Glutamatergic neuron (in vitro differentiated cells): Measurements from ENCODE around the gene BHLHA15. TPM values are rescaled to one million over a fixed set of nuclear protein-coding genes. Genes with fewer than 3 reads are reported as not detected.

ENCODE experiments used
- DNase-seq: peaks from one replicate; pipeline ENCODE4 v3.0.0; 2022
- H3K27ac Mint-ChIP-seq: one replicate; pipeline ENCODE4 v1.8.0; 2020; ENCODE audit warnings: mild to moderate bottlenecking, mixed read lengths, inconsistent platforms; ENCODE audit not compliant: unreplicated experiment
- H3K27me3 Mint-ChIP-seq: one replicate; pipeline ENCODE4 v1.8.0; 2020; ENCODE audit warnings: mild to moderate bottlenecking, moderate library complexity, mixed read lengths, inconsistent platforms; ENCODE audit not compliant: unreplicated experiment
- H3K36me3 Mint-ChIP-seq: one replicate; pipeline ENCODE4 v1.8.0; 2020; ENCODE audit warnings: mild to moderate bottlenecking, mixed read lengths, inconsistent platforms; ENCODE audit not compliant: unreplicated experiment
- H3K4me1 Mint-ChIP-seq: one replicate; pipeline ENCODE4 v1.8.0; 2020; ENCODE audit warnings: mild to moderate bottlenecking, low read depth, mixed read lengths, inconsistent platforms; ENCODE audit not compliant: unreplicated experiment
- H3K4me3 Mint-ChIP-seq: one replicate; pipeline ENCODE4 v1.8.0; 2020; ENCODE audit warnings: mild to moderate bottlenecking, mixed read lengths, inconsistent platforms; ENCODE audit not compliant: unreplicated experiment
- H3K9me3 Mint-ChIP-seq: one replicate; pipeline ENCODE4 v1.8.0; 2020; ENCODE audit warnings: mild to moderate bottlenecking, moderate library complexity, mixed read lengths, inconsistent platforms; ENCODE audit not compliant: unreplicated experiment
- total RNA-seq: library from RNA; stranded (reverse); fragmentation: NEBNext Ultra II Directional; extraction: Animal tissue kit (Norgen Biotek cat#: 25700); gene quantifications from one replicate; pipeline ENCODE4 v1.2.1, GENCODE V29; 2021; ENCODE audit not compliant: unreplicated experiment
- TF ChIP-seq, protein P1 (sequence below): fragments of 200-600 bp; sonication (generic); IDR thresholded peaks from one replicate; pipeline ENCODE4 v1.5.0; 2021; ENCODE audit not compliant: partially characterized antibody, unreplicated experiment

Gene BHLHA15
- total RNA-seq, 1 donor from 2014 or later, result not detected

DNA sequence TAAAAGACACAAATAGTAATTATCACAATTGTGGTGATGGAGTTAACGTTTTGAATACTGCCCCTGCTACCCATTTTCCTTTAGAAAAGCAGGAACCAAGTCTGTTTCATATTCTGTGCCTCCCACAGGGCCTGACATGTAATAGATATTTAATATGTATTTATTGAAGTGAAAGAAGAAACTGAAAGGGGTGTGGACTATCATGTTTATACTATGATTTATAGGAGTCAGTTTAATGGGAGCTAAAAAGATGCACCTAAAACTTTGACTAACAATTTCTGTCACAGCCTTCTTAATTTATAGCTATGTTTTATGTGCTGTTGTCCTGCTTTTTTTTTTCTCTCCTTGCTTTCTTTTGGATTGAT, 24.1 kb upstream of the BHLHA15 start:
- H3K36me3 Mint-ChIP-seq, result no peaks in the 10 kb centered on the region
- no peak overlapping the region for H3K27ac Mint-ChIP-seq
- DNase-seq, result no peak
- TF ChIP-seq, protein P1, sequence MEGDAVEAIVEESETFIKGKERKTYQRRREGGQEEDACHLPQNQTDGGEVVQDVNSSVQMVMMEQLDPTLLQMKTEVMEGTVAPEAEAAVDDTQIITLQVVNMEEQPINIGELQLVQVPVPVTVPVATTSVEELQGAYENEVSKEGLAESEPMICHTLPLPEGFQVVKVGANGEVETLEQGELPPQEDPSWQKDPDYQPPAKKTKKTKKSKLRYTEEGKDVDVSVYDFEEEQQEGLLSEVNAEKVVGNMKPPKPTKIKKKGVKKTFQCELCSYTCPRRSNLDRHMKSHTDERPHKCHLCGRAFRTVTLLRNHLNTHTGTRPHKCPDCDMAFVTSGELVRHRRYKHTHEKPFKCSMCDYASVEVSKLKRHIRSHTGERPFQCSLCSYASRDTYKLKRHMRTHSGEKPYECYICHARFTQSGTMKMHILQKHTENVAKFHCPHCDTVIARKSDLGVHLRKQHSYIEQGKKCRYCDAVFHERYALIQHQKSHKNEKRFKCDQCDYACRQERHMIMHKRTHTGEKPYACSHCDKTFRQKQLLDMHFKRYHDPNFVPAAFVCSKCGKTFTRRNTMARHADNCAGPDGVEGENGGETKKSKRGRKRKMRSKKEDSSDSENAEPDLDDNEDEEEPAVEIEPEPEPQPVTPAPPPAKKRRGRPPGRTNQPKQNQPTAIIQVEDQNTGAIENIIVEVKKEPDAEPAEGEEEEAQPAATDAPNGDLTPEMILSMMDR, result no peak
- no peaks in the 10 kb centered on the region for H3K4me1 Mint-ChIP-seq
- H3K4me3 Mint-ChIP-seq, result no peak overlapping the region
- H3K9me3 Mint-ChIP-seq, result no peaks in the 10 kb centered on the region
- peaks cover 1% of the 10 kb centered on the region for H3K27me3 Mint-ChIP-seq

DNA sequence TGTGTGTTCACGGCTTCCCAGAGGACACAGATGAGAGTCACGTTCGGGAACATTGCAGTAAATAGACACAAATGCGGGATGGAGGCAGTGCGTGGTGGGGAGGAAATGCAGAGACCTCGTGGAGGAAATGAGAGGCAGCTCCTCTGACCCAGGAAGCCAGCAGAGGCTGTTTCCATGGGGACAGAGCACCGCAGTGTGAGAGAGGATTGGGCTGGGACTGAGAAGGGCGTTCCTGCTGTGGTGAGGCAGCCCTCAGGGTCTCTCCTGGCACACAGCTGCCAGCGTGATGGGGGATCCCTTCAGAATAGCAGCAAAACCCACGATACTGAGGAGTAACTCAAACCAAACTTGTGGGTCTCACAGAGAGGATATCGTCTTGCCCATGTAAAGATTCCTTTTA, 21.7 kb upstream of the BHLHA15 start:
- TF ChIP-seq, protein P1, result no peak
- H3K36me3 Mint-ChIP-seq, result no peaks in the 10 kb centered on the region
- H3K9me3 Mint-ChIP-seq, result no peaks in the 10 kb centered on the region
- no peak for DNase-seq
- H3K4me3 Mint-ChIP-seq, result no peak overlapping the region
- no peaks in the 10 kb centered on the region for H3K4me1 Mint-ChIP-seq
- H3K27ac Mint-ChIP-seq, result no peak overlapping the region
- peaks cover 1% of the 10 kb centered on the region for H3K27me3 Mint-ChIP-seq

DNA sequence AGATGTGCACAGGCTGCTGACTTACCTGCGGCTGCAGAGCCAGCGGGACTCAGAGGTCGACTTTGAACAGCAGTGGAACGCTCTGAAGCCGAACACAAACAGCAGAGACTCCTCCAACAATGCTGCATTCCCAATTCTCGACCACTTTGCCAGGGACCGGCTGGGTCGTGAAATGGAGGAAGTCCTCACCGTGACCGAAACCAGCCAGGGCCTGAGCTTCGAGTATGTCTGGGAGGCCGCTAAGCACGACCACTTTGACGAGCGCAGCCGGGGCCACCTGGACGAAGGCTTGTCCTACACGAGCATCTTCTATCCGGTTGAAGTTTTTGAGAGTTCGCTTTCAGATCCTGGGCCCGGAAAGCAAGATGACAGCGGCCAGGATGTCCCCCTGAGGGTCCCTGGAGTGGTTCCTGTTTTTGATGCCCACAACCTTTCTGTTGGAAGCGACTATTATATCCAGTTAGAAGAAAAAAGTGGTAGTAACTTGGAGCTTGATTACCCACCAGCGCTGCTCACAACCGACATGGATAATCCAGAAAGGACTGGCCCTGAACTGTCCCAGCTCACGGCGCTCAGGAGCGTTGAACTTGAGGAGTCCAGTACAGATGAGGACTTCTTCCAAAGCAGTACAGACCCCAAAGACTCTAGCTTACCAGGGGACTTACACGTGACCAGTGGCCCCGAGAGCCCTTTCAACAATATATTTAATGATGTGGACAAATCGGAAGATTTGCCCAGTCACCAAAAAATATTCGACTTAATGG, 19.4 kb upstream of the BHLHA15 start:
- Mint-ChIP-seq H3K9me3 (no peaks in the 10 kb centered on the region), H3K36me3 (no peaks in the 10 kb centered on the region), H3K4me1 (no peaks in the 10 kb centered on the region), H3K27me3 (no peaks in the 10 kb centered on the region), H3K4me3 (no peak overlapping the region), H3K27ac (no peak overlapping the region)
- TF ChIP-seq, protein P1, result no peak
- DNase-seq, result no peak

DNA sequence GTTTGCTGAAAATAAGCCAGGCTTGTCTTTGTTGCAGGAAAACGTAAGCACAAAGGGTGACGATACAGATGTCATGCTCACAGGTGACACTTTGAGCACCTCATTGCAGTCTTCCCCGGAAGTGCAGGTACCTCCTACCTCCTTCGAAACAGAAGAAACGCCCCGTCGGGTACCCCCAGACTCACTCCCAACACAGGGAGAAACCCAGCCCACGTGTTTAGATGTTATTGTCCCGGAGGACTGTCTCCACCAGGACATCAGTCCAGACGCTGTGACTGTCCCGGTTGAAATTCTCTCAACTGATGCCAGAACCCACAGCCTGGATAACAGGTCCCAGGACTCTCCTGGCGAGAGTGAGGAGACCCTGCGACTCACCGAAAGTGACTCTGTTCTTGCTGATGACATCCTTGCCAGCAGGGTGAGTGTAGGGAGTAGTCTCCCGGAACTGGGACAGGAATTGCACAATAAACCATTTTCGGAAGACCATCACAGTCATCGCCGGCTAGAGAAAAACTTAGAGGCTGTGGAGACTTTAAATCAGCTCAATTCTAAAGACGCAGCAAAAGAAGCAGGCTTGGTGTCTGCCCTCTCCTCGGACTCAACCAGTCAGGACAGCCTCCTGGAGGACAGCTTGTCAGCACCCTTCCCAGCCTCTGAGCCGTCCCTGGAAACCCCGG, 18.3 kb upstream of the BHLHA15 start:
- no peak overlapping the region for H3K27ac Mint-ChIP-seq
- TF ChIP-seq, protein P1, result no peak
- no peaks in the 10 kb centered on the region for H3K36me3 Mint-ChIP-seq
- H3K27me3 Mint-ChIP-seq, result no peaks in the 10 kb centered on the region
- H3K9me3 Mint-ChIP-seq, result no peaks in the 10 kb centered on the region
- H3K4me3 Mint-ChIP-seq, result no peak overlapping the region
- DNase-seq, result no peak
- H3K4me1 Mint-ChIP-seq, result no peaks in the 10 kb centered on the region
